Measurements from ENCODE around the gene SLC13A4. TPM values are rescaled to one million over a fixed set of nuclear protein-coding genes. Genes with fewer than 3 reads are reported as not detected.

SLC13A4 gene
- total and polyA plus RNA-seq, 4 donors: 0.01 to 0.17 (median 0.10) TPM

DNA sequence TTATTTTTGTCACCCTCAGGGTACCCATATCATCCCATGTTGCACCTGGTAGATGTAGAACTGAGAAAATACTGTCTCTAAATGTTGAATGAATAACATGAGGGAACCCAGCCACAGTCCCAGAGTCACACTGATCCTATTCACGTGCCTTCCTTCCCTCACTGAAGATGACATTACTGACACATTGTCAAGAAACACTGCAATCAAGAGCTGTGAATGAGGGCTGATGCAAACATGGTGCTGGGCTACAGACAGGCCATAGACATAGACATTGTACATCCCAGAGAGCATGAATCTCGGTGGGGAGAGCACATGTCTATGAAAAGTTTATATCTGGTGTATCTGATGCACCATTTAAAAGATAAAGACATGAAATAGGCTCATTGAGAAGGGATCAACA, 9.8 kb downstream of the SLC13A4 start:
- H3K9ac ChIP-seq (ENCODE audit: low read depth in 1 of 2, low read length in 2 of 2): no peak overlapping the region
- no peak overlapping the region for H3K4me3 ChIP-seq (ENCODE audit: low read depth in 1 of 3, low read length in 3 of 3)
- no peaks in the 10 kb centered on the region for H3K27me3 ChIP-seq (ENCODE audit: control insufficient read depth in 4 of 4, insufficient read depth in 4 of 4, low read length in 3 of 4)
- no peaks in the 10 kb centered on the region for H3K36me3 ChIP-seq (ENCODE audit: control insufficient read depth in 4 of 4, insufficient read depth in 3 of 4, low read depth in 1 of 4, low read length in 3 of 4)
- H3K9me3 ChIP-seq (ENCODE audit: control insufficient read depth in 4 of 4, low read length in 3 of 4): no peaks in the 10 kb centered on the region
- TF ChIP-seq YY1 (IDR thresholded peaks at IDR 0.05) (no peak), RXRA (IDR thresholded peaks at IDR 0.05) (no peak)
- WGBS: 68% methylated on average over 2 of the region's 2 CpGs
- H3K4me1 ChIP-seq (ENCODE audit: control insufficient read depth in 4 of 4, insufficient read depth in 4 of 4, low read length in 3 of 4): no peaks in the 10 kb centered on the region
- no peak for DNase-seq (ENCODE audit: low spot score)
- no peak overlapping the region for H3K27ac ChIP-seq (ENCODE audit: low read depth in 1 of 2, low read length in 2 of 2)

- H3K4me1 ChIP-seq (ENCODE audit: control insufficient read depth in 4 of 4, insufficient read depth in 4 of 4, low read length in 3 of 4): no peaks in the 10 kb centered on the region
- no peak for TF ChIP-seq ATF3 (IDR thresholded peaks at IDR 0.05)
- TF ChIP-seq REST (IDR thresholded peaks at IDR 0.05): no peak
- no peak for TF ChIP-seq FOXA1 (IDR thresholded peaks at IDR 0.05)
- TF ChIP-seq, protein P1, sequence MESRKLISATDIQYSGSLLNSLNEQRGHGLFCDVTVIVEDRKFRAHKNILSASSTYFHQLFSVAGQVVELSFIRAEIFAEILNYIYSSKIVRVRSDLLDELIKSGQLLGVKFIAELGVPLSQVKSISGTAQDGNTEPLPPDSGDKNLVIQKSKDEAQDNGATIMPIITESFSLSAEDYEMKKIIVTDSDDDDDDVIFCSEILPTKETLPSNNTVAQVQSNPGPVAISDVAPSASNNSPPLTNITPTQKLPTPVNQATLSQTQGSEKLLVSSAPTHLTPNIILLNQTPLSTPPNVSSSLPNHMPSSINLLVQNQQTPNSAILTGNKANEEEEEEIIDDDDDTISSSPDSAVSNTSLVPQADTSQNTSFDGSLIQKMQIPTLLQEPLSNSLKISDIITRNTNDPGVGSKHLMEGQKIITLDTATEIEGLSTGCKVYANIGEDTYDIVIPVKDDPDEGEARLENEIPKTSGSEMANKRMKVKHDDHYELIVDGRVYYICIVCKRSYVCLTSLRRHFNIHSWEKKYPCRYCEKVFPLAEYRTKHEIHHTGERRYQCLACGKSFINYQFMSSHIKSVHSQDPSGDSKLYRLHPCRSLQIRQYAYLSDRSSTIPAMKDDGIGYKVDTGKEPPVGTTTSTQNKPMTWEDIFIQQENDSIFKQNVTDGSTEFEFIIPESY (IDR thresholded peaks at IDR 0.05): no peak
- H3K4me3 ChIP-seq (ENCODE audit: low read depth in 1 of 3, low read length in 3 of 3): no peak overlapping the region
- H3K36me3 ChIP-seq (ENCODE audit: control insufficient read depth in 4 of 4, insufficient read depth in 3 of 4, low read depth in 1 of 4, low read length in 3 of 4): no peaks in the 10 kb centered on the region
- H3K27ac ChIP-seq (ENCODE audit: low read depth in 1 of 2, low read length in 2 of 2): no peak overlapping the region
- WGBS: 83% methylated on average over 3 of the region's 3 CpGs
- H3K9me3 ChIP-seq (ENCODE audit: control insufficient read depth in 4 of 4, low read length in 3 of 4): no peaks in the 10 kb centered on the region
- no peak overlapping the region for H3K9ac ChIP-seq (ENCODE audit: low read depth in 1 of 2, low read length in 2 of 2)
- no peaks in the 10 kb centered on the region for H3K27me3 ChIP-seq (ENCODE audit: control insufficient read depth in 4 of 4, insufficient read depth in 4 of 4, low read length in 3 of 4)
- no peak for DNase-seq (ENCODE audit: low spot score)
These were observed 10.3 kb downstream of the SLC13A4 start for GRCh38 chr7:135717693-135718092.

DNA sequence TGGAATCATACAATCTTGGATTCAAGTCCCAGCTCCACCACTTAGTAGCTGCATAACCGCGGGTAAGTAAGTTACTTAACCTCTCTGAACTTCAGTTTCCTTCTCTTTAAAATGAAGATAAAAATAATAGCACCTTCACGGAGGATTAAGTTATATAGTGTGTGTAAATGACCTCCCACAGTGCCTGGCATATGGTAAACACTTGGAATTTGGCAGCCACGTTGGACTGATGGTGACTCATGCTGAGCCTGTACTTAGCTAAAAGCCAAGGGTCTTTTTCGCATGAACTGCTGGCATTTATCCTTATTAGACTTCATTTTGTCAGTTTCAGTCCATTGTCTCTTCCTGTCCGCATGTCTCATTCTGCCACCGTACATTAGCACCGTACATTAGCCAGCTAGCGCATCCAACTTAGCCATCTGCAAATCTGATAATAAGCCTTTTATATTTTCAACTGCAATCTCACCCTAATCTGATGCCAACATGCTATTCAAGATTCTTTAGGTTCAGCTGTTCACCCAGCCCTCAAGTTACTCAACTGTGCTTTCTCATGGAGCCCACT, 11.2 kb downstream of the SLC13A4 start:
- H3K27ac ChIP-seq (ENCODE audit: low read depth in 1 of 2, low read length in 2 of 2): no peak overlapping the region
- 74% methylated on average over 9 of the region's 9 CpGs for WGBS
- H3K36me3 ChIP-seq (ENCODE audit: control insufficient read depth in 4 of 4, insufficient read depth in 3 of 4, low read depth in 1 of 4, low read length in 3 of 4): no peaks in the 10 kb centered on the region
- no peaks in the 10 kb centered on the region for H3K27me3 ChIP-seq (ENCODE audit: control insufficient read depth in 4 of 4, insufficient read depth in 4 of 4, low read length in 3 of 4)
- no peak overlapping the region for H3K4me3 ChIP-seq (ENCODE audit: low read depth in 1 of 3, low read length in 3 of 3)
- no peak overlapping the region for H3K9ac ChIP-seq (ENCODE audit: low read depth in 1 of 2, low read length in 2 of 2)
- H3K4me1 ChIP-seq (ENCODE audit: control insufficient read depth in 4 of 4, insufficient read depth in 4 of 4, low read length in 3 of 4): no peaks in the 10 kb centered on the region
- no peaks in the 10 kb centered on the region for H3K9me3 ChIP-seq (ENCODE audit: control insufficient read depth in 4 of 4, low read length in 3 of 4)
- no peak for DNase-seq (ENCODE audit: low spot score)
- TF ChIP-seq, protein P1 (IDR thresholded peaks at IDR 0.05): no peak
- no peak for TF ChIP-seq REST (IDR thresholded peaks at IDR 0.05)
- no peak for TF ChIP-seq NR2F2 (IDR thresholded peaks at IDR 0.05)
- no peak for TF ChIP-seq JUND (IDR thresholded peaks at IDR 0.05)
- TF ChIP-seq EGR1 (IDR thresholded peaks at IDR 0.05; ENCODE audit: low read depth in 2 of 2): no peak
- TF ChIP-seq HNF4G (IDR thresholded peaks at IDR 0.05): no peak
- TF ChIP-seq SP1 (IDR thresholded peaks at IDR 0.05): no peak
- TF ChIP-seq, protein P2, sequence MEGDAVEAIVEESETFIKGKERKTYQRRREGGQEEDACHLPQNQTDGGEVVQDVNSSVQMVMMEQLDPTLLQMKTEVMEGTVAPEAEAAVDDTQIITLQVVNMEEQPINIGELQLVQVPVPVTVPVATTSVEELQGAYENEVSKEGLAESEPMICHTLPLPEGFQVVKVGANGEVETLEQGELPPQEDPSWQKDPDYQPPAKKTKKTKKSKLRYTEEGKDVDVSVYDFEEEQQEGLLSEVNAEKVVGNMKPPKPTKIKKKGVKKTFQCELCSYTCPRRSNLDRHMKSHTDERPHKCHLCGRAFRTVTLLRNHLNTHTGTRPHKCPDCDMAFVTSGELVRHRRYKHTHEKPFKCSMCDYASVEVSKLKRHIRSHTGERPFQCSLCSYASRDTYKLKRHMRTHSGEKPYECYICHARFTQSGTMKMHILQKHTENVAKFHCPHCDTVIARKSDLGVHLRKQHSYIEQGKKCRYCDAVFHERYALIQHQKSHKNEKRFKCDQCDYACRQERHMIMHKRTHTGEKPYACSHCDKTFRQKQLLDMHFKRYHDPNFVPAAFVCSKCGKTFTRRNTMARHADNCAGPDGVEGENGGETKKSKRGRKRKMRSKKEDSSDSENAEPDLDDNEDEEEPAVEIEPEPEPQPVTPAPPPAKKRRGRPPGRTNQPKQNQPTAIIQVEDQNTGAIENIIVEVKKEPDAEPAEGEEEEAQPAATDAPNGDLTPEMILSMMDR (IDR thresholded peaks at IDR 0.05; ENCODE audit: low read depth, low read length, missing input control): no peak
- TF ChIP-seq GABPA (IDR thresholded peaks at IDR 0.05 in 1 of 2, conservative IDR thresholded peaks at IDR 0.05 in 1 of 2): no peak
- TF ChIP-seq HNF4A (conservative IDR thresholded peaks at IDR 0.05): no peak
- TF ChIP-seq RXRA (IDR thresholded peaks at IDR 0.05): no peak

Data from liver (tissue), 9 donors.